ENCODE results near the gene TMEM44.

DNA sequence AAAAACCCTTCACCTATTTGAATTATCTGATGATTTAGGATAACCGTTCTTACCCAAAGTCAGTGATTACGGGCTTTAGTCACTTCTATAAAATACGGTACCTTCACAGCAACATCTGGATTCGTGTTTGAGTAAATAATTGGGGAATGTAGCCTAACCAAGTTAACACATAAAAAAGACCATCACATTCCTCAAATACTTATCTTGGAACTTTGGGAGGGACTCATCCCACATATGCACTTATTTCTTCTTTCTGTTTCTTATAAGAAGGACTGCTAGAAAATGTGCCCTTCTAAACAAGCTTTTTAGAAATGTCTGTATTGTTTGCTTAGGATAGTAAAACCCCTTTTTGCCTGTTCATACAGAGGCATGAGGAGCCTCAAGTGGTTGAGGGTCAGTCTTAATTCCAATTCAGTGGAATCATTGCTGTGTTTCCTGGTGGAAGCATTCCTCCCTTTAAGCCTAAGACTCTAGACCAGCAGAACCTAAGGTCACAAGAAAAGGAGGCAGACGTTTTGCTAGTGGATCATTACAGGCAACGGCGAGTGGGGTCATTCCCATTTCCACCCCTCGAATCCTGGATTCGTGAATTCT, 67.5 kb downstream of the TMEM44 start:
- TF ChIP-seq, protein P1, sequence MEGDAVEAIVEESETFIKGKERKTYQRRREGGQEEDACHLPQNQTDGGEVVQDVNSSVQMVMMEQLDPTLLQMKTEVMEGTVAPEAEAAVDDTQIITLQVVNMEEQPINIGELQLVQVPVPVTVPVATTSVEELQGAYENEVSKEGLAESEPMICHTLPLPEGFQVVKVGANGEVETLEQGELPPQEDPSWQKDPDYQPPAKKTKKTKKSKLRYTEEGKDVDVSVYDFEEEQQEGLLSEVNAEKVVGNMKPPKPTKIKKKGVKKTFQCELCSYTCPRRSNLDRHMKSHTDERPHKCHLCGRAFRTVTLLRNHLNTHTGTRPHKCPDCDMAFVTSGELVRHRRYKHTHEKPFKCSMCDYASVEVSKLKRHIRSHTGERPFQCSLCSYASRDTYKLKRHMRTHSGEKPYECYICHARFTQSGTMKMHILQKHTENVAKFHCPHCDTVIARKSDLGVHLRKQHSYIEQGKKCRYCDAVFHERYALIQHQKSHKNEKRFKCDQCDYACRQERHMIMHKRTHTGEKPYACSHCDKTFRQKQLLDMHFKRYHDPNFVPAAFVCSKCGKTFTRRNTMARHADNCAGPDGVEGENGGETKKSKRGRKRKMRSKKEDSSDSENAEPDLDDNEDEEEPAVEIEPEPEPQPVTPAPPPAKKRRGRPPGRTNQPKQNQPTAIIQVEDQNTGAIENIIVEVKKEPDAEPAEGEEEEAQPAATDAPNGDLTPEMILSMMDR (IDR thresholded peaks at IDR 0.05; ENCODE audit: insufficient read depth, low read length, poor library complexity, severe bottlenecking), result no peak
- TF ChIP-seq EZH2phosphoT487 (conservative IDR thresholded peaks at IDR 0.05; ENCODE audit: low read length), result no peak
